GM18502 (cell line): ENCODE results near the gene FCER1G.
"Not testable (repeated sequence)": the region's sequence is repeated elsewhere in the genome, so short reads cannot be mapped to it uniquely, and the experiment has no call there.

ENCODE experiments used
- ATAC-seq: cut with Tn5 transposase; IDR thresholded peaks from one replicate; pipeline ENCODE4 v1.9.1; 2021; ENCODE audit warnings: mild to moderate bottlenecking; ENCODE audit not compliant: unreplicated experiment, poor library complexity

The FCER1G gene

GRCh38 chr1:161226759-161227158, 11.7 kb downstream of the FCER1G start:
- ATAC-seq = no peak

- ATAC-seq = peak; percentile 35
Measured at GRCh38 chr1:161227196-161227871, 12.2 kb downstream of the FCER1G start.

GRCh38 chr1:161228032-161228431, 12.9 kb downstream of the FCER1G start:
- no peak for ATAC-seq

GRCh38 chr1:161229896-161230295, 14.8 kb downstream of the FCER1G start:
- ATAC-seq = no peak

GRCh38 chr1:161230762-161231161, 15.7 kb downstream of the FCER1G start:
- ATAC-seq = no peak

- ATAC-seq = no peak
Measured at GRCh38 chr1:161233102-161233501, 18.0 kb downstream of the FCER1G start.

GRCh38 chr1:161235957-161236775, 21.1 kb downstream of the FCER1G start:
- ATAC-seq = no peak

GRCh38 chr1:161238039-161238473, 23.0 kb downstream of the FCER1G start, which contains the start of gene NR1I3:
Gene NR1I3 (minus strand): TSS chr1:161238203. CDS start chr1:161236565, 1,638 bp downstream.
- ATAC-seq = no peak

GRCh38 chr1:161241682-161242081, 26.6 kb downstream of the FCER1G start:
- no peak for ATAC-seq

GRCh38 chr1:161242313-161242712, 27.2 kb downstream of the FCER1G start:
- no peak for ATAC-seq

GRCh38 chr1:161244888-161245287, 29.8 kb downstream of the FCER1G start:
- no peak for ATAC-seq

- ATAC-seq = not testable (repeated sequence)
Measured at GRCh38 chr1:161250100-161250499, 35.0 kb downstream of the FCER1G start.

GRCh38 chr1:161250829-161251228, 35.7 kb downstream of the FCER1G start:
- no peak for ATAC-seq

- no peak for ATAC-seq
Measured at GRCh38 chr1:161251579-161251978, 36.5 kb downstream of the FCER1G start.

GRCh38 chr1:161255302-161255701, 40.2 kb downstream of the FCER1G start:
- ATAC-seq = not testable (repeated sequence)

- not testable (repeated sequence) for ATAC-seq
Measured at GRCh38 chr1:161255955-161256520, 40.9 kb downstream of the FCER1G start.

- ATAC-seq = not testable (repeated sequence)
Measured at GRCh38 chr1:161257109-161257508, 42.0 kb downstream of the FCER1G start.

GRCh38 chr1:161258439-161259344, 43.6 kb downstream of the FCER1G start, which contains the start of gene PCP4L1:
Gene PCP4L1 (plus strand): TSS chr1:161258745. CDS start chr1:161258975, 230 bp downstream.
- ATAC-seq = peak; percentile 58

GRCh38 chr1:161259345-161259702, 44.2 kb downstream of the FCER1G start:
- no peak for ATAC-seq

- ATAC-seq = no peak
Measured at GRCh38 chr1:161259765-161260164, 44.7 kb downstream of the FCER1G start.
